GM21717 (cell line): ENCODE measurements around the gene NALCN.

Source experiments
- ATAC-seq: cut with Tn5 transposase; IDR thresholded peaks from one replicate; pipeline ENCODE4 v1.9.1; 2021; ENCODE audit warnings: mild to moderate bottlenecking, moderate library complexity; ENCODE audit not compliant: unreplicated experiment

NALCN gene

GRCh38 chr13:101217086-101217485 lies 199.2 kb downstream of the NALCN start:
- ATAC-seq = no peak

DNA sequence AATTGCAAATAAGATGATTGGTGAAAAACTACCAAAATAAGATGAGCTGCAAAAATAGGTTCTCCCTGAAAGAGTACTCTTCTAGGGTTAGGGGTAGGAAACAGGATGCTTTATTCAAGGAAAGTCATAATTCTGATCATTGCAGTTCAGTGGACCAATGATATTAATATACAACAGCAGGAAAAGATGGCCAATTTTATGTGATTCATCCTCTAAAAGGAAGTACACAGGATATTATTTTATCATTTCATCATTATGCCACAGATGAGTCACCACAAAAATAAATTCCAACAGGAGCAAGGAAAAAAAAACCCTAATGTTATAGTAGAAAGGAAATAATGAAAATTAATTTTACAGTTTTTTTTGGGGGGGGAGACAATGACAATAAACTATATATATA lies 205.0 kb downstream of the NALCN start:
- no peak for ATAC-seq

DNA sequence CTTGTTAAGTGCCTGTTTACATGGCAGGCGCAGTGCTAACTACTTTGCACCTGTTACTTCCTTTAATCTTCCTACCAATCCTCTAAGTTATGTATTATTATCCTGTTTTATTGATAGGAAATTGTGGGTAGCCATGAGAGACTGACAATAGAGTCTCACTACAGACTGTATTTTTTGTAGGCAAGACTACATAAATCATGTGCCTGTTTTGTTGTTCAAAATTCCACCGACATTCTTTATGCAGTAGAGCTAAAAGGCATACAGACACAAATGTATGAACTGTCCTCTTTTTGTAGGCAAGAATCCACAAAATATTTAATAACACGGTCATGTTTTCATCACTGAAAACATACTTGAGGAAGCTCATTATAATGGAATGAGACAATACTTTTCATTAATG lies 205.5 kb downstream of the NALCN start:
- ATAC-seq = no peak

DNA sequence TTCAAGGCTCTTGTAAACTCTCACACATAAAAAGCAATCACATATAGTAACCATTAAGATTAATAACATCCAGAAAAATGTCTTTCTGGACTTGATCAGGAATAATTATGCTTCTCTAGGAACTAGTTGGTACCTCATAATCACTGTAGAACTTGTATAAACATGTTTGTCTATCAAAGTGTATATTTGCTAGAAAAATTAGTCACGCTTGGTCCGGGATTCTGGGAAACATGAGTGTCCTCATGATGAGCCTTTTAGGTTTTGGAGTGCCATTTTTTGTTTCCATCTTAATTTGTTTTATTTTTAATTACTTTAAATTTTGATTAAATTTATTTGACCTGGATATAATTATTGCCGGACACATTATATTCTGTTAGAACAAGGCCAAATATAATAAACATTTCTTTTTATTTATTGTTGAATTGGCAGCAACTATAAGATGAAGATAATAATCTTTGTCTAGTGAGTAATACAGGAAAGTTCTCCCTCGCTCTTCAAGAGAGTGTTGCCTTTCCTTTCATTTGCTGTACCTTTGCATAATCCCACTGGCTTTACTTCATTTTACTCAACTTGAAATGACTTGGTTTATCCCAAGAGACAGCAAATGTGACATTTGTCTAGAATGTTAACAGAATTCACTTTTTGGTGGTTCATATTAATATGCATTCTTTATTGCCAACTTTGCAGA lies 207.0 kb downstream of the NALCN start:
- ATAC-seq = no peak

DNA sequence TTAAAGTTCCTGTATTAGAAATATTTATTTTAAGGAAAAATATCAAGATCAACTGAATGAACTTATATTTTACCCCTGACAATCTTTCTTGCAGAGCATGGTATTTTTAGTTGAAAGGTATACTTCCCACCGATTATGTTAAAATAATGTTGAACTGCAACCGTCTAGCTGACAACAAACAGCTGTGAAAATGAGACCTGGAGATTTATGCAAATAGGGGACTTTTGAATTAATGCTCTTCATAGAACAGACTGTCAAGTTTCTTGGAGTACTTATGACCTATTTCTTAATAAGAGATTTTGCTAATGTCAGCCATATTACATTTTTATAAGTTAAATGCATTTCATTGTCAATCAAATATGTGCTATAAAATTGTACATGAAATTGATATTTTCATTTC lies 210.9 kb downstream of the NALCN start:
- no peak for ATAC-seq

DNA sequence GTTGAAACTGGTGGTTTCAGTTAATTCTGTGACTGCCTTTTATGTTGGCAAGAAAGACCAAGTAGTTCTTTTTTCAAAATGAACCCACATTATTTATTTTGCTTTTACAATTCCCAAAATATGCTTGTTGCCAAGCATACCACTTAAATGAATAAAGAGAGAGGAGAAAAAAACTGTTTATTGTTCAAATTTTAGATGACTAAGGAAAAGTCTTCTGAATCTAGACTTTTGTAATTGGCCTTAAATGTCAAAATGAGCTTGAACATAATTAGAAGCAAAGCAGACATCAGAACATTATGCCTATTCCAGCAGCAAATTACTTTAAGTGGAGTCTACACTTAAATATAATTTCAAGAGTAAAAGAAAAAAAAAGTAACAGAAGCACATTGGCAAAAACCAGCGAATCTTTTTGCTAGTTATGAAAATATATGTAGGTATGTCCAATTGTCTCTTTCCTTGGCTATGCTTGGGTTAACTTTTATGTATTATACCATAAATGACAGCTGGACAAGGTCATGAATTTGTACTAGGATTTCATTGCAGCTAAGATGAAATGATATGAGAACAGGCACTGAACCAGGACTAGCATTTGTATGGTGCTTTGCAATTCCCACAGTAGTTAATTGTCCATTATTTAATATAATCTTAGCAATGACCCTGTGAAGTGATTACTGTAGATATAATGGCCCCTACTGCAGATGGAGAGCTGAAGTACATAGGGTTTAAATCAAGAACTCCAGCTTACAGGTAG lies 211.9 kb downstream of the NALCN start:
- ATAC-seq = no peak

- ATAC-seq = no peak
Observed at GRCh38 chr13:101202590-101202989, 213.7 kb downstream of the NALCN start.

DNA sequence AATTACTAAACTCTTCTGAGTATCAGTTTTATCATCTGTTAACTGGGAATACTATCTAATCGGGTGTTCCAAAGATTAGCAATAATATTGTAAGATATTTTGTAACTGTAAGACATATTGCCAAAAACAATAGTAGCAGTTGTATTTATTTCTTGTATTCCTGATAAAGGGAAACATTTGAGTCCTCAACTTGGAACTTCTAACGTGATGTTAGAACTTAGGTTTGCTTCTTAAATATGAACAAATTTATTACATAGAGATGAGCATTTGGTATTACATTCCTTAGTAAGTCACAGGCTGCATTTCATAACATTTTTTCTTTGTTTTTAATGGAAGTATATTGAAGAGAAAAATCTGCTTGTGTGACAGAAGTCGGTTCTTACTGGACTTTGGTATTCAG lies 225.3 kb downstream of the NALCN start:
- ATAC-seq = no peak

- ATAC-seq = no peak
Observed at GRCh38 chr13:101190337-101190736, 226.0 kb downstream of the NALCN start.

- ATAC-seq = no peak
Observed at GRCh38 chr13:101185606-101186005, 230.7 kb downstream of the NALCN start.

GRCh38 chr13:101181076-101181685 lies 235.1 kb downstream of the NALCN start:
- no peak for ATAC-seq

DNA sequence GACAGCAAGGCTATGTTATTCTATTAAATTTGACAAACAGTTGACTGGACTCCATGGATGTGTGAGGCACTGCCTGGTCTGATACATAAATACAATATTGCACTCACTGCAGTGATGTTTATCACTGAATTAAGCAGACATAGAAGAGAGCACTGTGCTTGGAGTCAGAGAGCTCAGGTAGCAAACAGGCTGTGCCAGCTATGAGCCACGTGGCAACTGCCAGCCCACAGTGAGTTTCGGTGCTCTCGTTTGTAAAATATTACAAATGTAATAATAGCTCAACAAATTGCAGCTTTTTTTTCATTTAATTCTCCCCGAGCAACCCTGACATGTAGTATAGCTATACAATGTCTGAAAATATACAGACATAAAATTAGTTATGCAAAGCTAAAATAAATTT lies 237.3 kb downstream of the NALCN start:
- no peak for ATAC-seq

DNA sequence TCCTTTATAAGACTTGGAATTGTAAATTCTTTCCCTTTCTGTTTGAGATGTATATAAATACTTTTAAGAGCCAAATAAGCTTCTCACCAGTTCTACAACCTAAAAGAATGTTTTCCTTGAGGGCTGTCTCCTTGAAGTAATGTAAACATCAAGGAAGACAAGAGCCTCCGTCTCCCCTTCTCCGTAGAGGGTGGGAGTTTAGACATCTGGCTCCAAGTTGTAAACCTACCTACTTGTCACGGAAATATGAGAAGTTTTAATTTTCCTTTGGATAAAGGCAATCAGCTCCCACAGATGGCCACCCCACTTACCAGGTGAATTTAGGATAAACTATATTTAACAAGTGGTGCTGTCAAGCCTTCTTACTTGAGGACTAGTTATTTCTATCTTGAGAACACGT lies 237.9 kb downstream of the NALCN start:
- ATAC-seq = no peak

DNA sequence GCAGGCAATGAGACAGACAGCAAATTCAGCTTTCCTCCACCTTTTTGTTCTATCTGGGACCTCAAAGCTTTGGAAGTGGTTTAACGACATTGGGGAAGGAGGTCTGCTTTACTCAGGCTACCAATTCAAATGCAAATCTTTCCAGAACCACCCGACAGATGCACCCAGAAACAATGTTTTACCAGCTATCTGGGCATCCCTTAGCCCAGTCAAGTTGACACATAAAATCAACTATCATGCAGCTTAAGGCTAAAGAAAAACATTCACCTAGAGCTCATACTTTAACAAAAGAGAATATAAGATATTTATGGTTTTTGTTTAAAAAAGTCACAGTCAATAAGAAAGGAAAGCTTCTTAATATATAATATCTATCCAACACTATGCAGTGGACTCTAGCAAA lies 246.0 kb downstream of the NALCN start:
- ATAC-seq = no peak

DNA sequence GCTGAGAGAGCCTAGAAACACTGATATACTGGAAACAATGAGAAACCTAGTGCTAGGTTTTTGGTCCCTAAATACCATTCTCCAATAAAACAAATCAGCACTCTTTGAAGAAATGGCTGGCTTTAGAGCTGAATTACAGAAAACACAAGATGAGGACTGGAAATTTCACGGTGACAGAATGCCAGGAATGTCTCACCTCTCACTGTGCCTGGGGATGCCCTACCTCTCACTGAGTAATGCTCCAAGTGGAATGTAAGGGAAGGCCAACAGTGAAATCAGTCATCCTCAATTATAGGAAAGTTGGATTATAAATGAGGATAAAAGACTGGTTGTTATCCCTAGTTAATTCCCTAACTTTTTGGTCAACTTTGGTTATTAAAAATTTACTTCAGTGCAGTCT lies 259.0 kb downstream of the NALCN start:
- no peak for ATAC-seq

GRCh38 chr13:101155920-101156319 lies 260.4 kb downstream of the NALCN start:
- ATAC-seq = no peak

DNA sequence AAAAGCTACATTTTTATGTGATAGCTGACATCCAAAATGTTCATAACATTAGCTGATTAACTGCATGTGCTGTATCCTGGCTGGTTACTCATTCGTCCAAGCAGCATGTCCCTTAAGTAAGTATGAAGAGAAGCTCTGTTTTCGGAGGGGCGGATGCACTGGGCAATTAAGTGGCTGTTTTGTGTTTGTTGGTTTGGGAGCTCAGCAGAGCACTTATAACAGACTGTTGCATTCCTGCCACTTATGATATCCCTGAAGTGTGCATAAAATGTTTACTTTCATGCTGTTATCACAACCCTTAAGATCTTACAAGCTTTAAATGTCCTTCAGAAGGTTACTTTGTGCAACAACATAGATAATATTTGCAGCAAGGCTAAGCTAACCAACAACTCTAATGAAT lies 264.1 kb downstream of the NALCN start:
- ATAC-seq = no peak

- ATAC-seq = no peak
Observed at GRCh38 chr13:101150998-101151397, 265.3 kb downstream of the NALCN start.

GRCh38 chr13:101149735-101150384 lies 266.4 kb downstream of the NALCN start:
- no peak for ATAC-seq

DNA sequence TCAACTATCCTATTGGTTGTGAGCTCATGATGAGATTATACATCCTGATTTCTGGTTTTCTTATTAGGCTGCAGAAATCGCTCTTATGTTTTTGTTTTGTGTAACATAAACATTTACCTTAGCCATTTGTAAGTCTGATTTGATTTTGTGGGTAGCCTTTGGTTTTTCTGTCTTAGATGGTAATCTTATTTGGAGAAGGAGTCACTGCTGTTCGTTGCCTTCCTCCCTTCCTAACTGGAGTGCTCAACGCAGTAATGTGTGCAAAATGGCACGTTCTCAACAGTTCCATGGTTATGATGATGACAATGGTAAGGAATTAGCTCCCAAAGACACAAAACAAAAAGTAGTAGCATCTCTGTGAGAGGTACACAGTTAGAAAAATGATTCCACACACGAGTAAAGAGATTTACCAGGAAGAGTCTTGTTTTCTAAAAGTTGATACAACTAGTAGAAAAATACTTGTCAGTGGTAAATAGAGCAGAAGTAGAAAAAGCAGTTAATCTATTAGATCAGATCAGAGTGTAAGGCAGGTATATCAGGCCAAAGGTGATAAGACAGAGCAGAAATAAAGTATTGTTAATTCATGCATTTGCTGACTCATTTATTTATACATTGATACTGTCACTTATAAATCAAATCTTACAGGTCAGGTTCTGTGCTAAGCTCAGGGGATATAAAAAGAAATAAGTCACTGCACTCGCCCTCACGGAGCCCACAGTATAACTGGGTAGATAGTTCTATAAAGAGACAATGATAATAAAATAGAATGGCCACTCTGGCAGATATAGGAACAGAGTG lies 270.0 kb downstream of the NALCN start:
- ATAC-seq = no peak
